ENCODE data around the gene DSCAML1. TPM values are rescaled to one million over a fixed set of nuclear protein-coding genes. Genes with fewer than 3 reads are reported as not detected.

The DSCAML1 gene
- total RNA-seq, 1 donor from 2014 or later: 0.16 TPM

DNA sequence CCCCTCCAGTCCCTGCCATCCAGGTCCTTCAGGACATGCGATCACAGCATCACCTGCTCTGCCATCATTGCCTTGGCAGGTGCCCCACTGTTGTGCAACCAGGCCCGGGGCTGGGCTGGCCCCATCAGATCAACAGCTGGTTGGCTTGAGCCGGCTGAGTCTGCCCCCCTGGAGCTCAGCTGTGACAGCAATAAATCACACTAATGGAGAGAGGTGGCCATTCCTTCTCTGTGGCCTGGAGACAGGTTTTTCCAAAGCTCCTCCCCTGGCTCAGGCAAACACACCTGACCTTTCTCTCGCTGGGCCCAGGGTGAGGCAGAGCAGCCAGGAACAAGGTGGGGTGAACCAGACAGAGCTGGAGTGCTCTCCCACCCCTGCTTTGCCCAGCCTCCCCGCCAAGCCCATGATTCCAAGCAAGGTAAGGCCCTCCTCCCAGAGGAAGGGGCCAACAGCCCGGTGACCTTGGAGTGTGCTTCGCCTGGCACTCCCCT is 36.4 kb upstream of the DSCAML1 start:
- no peaks in the 10 kb centered on the region for H3K79me2 ChIP-seq (ENCODE audit: insufficient read depth, low read length)
- H3K9me3 ChIP-seq (ENCODE audit: insufficient read depth, low read depth, low read length): no peaks in the 10 kb centered on the region
- H3K36me3 ChIP-seq (ENCODE audit: insufficient read depth, low read length): no peaks in the 10 kb centered on the region
- no peaks in the 10 kb centered on the region for H4K20me1 ChIP-seq (ENCODE audit: insufficient read depth, low read length)
- no peak overlapping the region for H3K27ac ChIP-seq (ENCODE audit: low read depth, low read length)
- Mint-ChIP-seq H3K4me3 (ENCODE audit: unreplicated experiment) (no peak overlapping the region), H3K4me1 (ENCODE audit: low read depth, unreplicated experiment) (peaks cover 16% of the 10 kb centered on the region), H3K27me3 (ENCODE audit: low read depth, unreplicated experiment) (peaks cover 40% of the 10 kb centered on the region), H3K27ac (ENCODE audit: unreplicated experiment) (no peak overlapping the region), H3K36me3 (ENCODE audit: low read depth, unreplicated experiment) (no peaks in the 10 kb centered on the region), H3K9me3 (ENCODE audit: unreplicated experiment) (peaks cover 6% of the 10 kb centered on the region)
- no peak overlapping the region for H3K4me2 ChIP-seq (ENCODE audit: low read length)
- FAIRE-seq: no peak
- DNase-seq (ENCODE audit: low read depth): no peak
- H3K27me3 ChIP-seq (ENCODE audit: insufficient read depth, low read length): peaks cover 6% of the 10 kb centered on the region
- no peak for TF ChIP-seq EZH2 (IDR thresholded peaks at IDR 0.05; ENCODE audit: insufficient read depth, low read length)
- TF ChIP-seq, protein P1, sequence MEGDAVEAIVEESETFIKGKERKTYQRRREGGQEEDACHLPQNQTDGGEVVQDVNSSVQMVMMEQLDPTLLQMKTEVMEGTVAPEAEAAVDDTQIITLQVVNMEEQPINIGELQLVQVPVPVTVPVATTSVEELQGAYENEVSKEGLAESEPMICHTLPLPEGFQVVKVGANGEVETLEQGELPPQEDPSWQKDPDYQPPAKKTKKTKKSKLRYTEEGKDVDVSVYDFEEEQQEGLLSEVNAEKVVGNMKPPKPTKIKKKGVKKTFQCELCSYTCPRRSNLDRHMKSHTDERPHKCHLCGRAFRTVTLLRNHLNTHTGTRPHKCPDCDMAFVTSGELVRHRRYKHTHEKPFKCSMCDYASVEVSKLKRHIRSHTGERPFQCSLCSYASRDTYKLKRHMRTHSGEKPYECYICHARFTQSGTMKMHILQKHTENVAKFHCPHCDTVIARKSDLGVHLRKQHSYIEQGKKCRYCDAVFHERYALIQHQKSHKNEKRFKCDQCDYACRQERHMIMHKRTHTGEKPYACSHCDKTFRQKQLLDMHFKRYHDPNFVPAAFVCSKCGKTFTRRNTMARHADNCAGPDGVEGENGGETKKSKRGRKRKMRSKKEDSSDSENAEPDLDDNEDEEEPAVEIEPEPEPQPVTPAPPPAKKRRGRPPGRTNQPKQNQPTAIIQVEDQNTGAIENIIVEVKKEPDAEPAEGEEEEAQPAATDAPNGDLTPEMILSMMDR (IDR thresholded peaks at IDR 0.05; ENCODE audit: insufficient read depth, low read depth, low read length): no peak
- no peak overlapping the region for H2AFZ ChIP-seq (ENCODE audit: low read depth, low read length)
- peaks cover 9% of the 10 kb centered on the region for H3K4me1 ChIP-seq (ENCODE audit: insufficient read depth, low read length)
- no peak overlapping the region for H3K4me3 ChIP-seq (ENCODE audit: insufficient read depth, low read depth, low read length)
- no peak overlapping the region for H3K9ac ChIP-seq (ENCODE audit: low read length)

DNA sequence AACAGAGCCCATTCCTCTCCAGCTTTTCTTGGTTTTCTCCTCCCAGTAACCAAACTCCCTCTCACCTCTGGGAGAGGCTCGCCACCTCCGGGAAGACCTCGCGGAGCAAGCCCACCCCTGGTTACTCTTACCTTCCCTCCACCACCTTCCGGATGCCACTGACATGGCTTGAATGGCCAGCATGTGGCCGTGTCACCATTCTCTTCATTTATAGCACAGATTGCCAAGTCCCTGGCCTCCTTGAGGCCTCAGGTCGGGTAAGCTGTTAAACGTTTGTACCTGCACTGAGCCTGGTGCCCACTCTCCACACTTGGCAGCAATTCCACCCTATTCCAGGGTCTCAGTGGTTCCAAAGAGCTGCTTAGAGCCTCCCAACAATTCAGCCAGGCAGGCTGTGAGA is 35.5 kb upstream of the DSCAML1 start:
- Histone ChIP-seq H2AFZ (ENCODE audit: low read depth, low read length) (no peak overlapping the region), H3K4me2 (ENCODE audit: low read length) (no peak overlapping the region), H3K27ac (ENCODE audit: low read depth, low read length) (no peak overlapping the region), H3K27me3 (ENCODE audit: insufficient read depth, low read length) (peaks cover 4% of the 10 kb centered on the region), H3K9me3 (ENCODE audit: insufficient read depth, low read depth, low read length) (no peaks in the 10 kb centered on the region), H3K36me3 (ENCODE audit: insufficient read depth, low read length) (no peaks in the 10 kb centered on the region), H4K20me1 (ENCODE audit: insufficient read depth, low read length) (no peaks in the 10 kb centered on the region), H3K9ac (ENCODE audit: low read length) (no peak overlapping the region), H3K4me1 (ENCODE audit: insufficient read depth, low read length) (peaks cover 13% of the 10 kb centered on the region), H3K79me2 (ENCODE audit: insufficient read depth, low read length) (no peaks in the 10 kb centered on the region), H3K4me3 (ENCODE audit: insufficient read depth, low read depth, low read length) (no peak overlapping the region)
- no peak overlapping the region for H3K27ac Mint-ChIP-seq (ENCODE audit: unreplicated experiment)
- no peak for TF ChIP-seq EZH2 (IDR thresholded peaks at IDR 0.05; ENCODE audit: insufficient read depth, low read length)
- TF ChIP-seq, protein P1 (IDR thresholded peaks at IDR 0.05; ENCODE audit: insufficient read depth, low read depth, low read length): no peak
- no peak for DNase-seq (ENCODE audit: low read depth)
- FAIRE-seq: no peak
- H3K27me3 Mint-ChIP-seq (ENCODE audit: low read depth, unreplicated experiment): peaks cover 33% of the 10 kb centered on the region
- H3K36me3 Mint-ChIP-seq (ENCODE audit: low read depth, unreplicated experiment): no peaks in the 10 kb centered on the region
- H3K4me1 Mint-ChIP-seq (ENCODE audit: low read depth, unreplicated experiment): peaks cover 12% of the 10 kb centered on the region
- H3K9me3 Mint-ChIP-seq (ENCODE audit: unreplicated experiment): peaks cover 6% of the 10 kb centered on the region
- no peak overlapping the region for H3K4me3 Mint-ChIP-seq (ENCODE audit: unreplicated experiment)

DNA sequence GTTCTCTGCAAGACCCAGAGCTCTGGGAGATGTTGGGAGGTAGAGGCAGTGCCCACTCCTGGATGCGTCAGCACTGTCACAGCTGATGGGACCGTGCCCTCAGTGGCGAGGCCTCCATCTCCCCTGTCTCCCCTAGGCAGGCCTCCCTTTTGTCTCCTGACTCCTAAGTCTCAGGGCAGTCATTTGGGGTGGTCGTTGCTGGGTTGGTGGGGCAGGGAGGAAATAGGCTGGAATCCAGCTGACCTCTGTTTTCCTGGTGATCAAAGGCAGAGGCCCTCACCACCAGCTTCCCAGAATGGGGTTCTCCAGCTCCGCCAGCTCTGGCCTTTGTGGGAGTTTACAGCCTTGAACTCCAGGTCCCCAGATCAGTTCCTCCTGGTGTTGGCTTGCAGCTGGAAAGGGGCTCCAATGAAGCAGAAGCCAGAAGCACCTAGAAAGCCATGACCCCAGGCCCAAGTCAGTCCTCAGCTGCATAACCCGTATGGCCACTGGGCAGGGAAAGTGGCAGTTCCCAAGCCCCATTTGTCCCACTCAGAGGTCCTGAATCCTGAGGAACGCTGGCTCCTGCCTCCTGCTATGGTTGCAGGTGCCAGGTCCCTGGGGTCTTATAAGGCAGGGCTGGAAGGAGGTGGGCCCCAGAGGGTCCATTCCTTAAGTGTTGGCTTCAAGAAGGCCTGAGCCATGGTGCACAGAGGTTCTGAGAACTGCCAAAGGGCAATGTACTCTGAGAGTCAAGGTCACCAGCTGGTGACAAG is 34.8 kb upstream of the DSCAML1 start:
- H3K27me3 ChIP-seq (ENCODE audit: insufficient read depth, low read length): peaks cover 5% of the 10 kb centered on the region
- H3K4me3 Mint-ChIP-seq (ENCODE audit: unreplicated experiment): no peak overlapping the region
- no peaks in the 10 kb centered on the region for H3K79me2 ChIP-seq (ENCODE audit: insufficient read depth, low read length)
- no peak overlapping the region for H3K4me2 ChIP-seq (ENCODE audit: low read length)
- H3K9me3 ChIP-seq (ENCODE audit: insufficient read depth, low read depth, low read length): no peaks in the 10 kb centered on the region
- H3K36me3 Mint-ChIP-seq (ENCODE audit: low read depth, unreplicated experiment): no peaks in the 10 kb centered on the region
- peaks cover 12% of the 10 kb centered on the region for H3K4me1 Mint-ChIP-seq (ENCODE audit: low read depth, unreplicated experiment)
- peaks cover 13% of the 10 kb centered on the region for H3K4me1 ChIP-seq (ENCODE audit: insufficient read depth, low read length)
- TF ChIP-seq, protein P1 (IDR thresholded peaks at IDR 0.05; ENCODE audit: insufficient read depth, low read depth, low read length): no peak
- TF ChIP-seq EZH2 (IDR thresholded peaks at IDR 0.05; ENCODE audit: insufficient read depth, low read length): no peak
- no peaks in the 10 kb centered on the region for H3K36me3 ChIP-seq (ENCODE audit: insufficient read depth, low read length)
- no peak overlapping the region for H3K27ac ChIP-seq (ENCODE audit: low read depth, low read length)
- no peak for DNase-seq (ENCODE audit: low read depth)
- no peak for FAIRE-seq
- peaks cover 6% of the 10 kb centered on the region for H3K9me3 Mint-ChIP-seq (ENCODE audit: unreplicated experiment)
- H2AFZ ChIP-seq (ENCODE audit: low read depth, low read length): no peak overlapping the region
- no peak overlapping the region for H3K9ac ChIP-seq (ENCODE audit: low read length)
- no peak overlapping the region for H3K4me3 ChIP-seq (ENCODE audit: insufficient read depth, low read depth, low read length)
- peaks cover 30% of the 10 kb centered on the region for H3K27me3 Mint-ChIP-seq (ENCODE audit: low read depth, unreplicated experiment)
- H4K20me1 ChIP-seq (ENCODE audit: insufficient read depth, low read length): no peaks in the 10 kb centered on the region
- H3K27ac Mint-ChIP-seq (ENCODE audit: unreplicated experiment): no peak overlapping the region
